PFSK-1 (cell line): ENCODE data around the gene EPB41L4A.

Source experiments
- FOXP2 ChIP-seq: optimal IDR thresholded peaks from 2 replicates; pipeline ENCODE3; 2011; ENCODE audit warnings: borderline replicate concordance, control low read depth, inconsistent platforms; ENCODE audit not compliant: insufficient read depth; ENCODE audit errors: extremely low read length, extremely low read depth
- POLR2AphosphoS5 ChIP-seq: IDR thresholded peaks from 2 replicates; pipeline ENCODE4 v1.6.1; 2012; ENCODE audit warnings: low read depth, mild to moderate bottlenecking, control low read depth, low read length, moderate library complexity
- REST ChIP-seq, 2 experiments: IDR thresholded peaks; 2 replicates each; pipeline versions ENCODE4 v1.6.1 to v1.8.0; 2011 to 2012; ENCODE audit warnings: low read depth in 2 of 2, low read length in 2 of 2, control low read depth in 1 of 2, inconsistent platforms in 1 of 2, mild to moderate bottlenecking in 1 of 2, moderate library complexity in 1 of 2; ENCODE audit not compliant: insufficient read depth in 1 of 2

DNA sequence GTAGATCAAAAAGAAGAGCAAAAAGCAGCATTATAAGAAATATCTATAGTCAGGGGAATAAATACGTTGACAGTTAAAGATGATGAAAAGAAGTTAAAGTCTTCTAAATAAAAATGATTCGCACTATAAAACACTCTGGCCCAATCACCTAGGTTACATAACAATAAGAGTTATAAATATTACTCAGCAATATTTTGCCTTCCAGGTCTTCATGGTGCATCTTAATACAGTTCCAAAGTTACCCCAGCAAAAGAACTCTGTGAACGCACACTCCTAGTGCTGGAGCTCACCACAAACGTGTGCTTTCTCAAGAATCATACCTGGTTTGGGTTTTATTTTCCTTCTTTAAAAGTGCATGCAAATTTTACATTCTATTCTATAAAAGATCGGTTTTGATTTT is 44.7 kb downstream of the EPB41L4A start:
- TF ChIP-seq POLR2AphosphoS5: no peak
- no peak for TF ChIP-seq REST (IDR thresholded peaks at IDR 0.05; ENCODE audit: insufficient read depth in 1 of 2, low read depth in 2 of 2, low read length in 2 of 2)
- TF ChIP-seq FOXP2: no peak
